Central memory CD8-positive, alpha-beta T cell (primary cell): Measurements from ENCODE around the gene CRTAP.
"Not testable (repeated sequence)": the region's sequence is repeated elsewhere in the genome, so short reads cannot be mapped to it uniquely, and the experiment has no call there.

Source experiments
- ATAC-seq: fragments of 150-1000 bp; cut with Tn5 transposase; replicated peaks from 2 replicates; pipeline ENCODE4 v1.10.0; 2022; ENCODE audit warnings: mild to moderate bottlenecking, moderate FRiP score, moderate number of reproducible peaks; ENCODE audit not compliant: poor library complexity, severe bottlenecking; ENCODE audit errors: extremely low read depth
- DNase-seq, 2 donors: peaks; one replicate each; pipeline ENCODE4 v3.0.0; 2021; ENCODE audit warnings: low spot score in 2 of 2
- H3K27ac Mint-ChIP-seq: one replicate; pipeline ENCODE4 v1.8.0; 2022; ENCODE audit warnings: low read depth, mild to moderate bottlenecking, moderate library complexity, mixed read lengths
- H3K27me3 Mint-ChIP-seq: one replicate; pipeline ENCODE4 v1.8.0; 2022; ENCODE audit warnings: mixed read lengths
- H3K36me3 Mint-ChIP-seq: one replicate; pipeline ENCODE4 v1.8.0; 2022; ENCODE audit warnings: mild to moderate bottlenecking, moderate library complexity, mixed read lengths; ENCODE audit not compliant: insufficient read depth
- H3K4me1 Mint-ChIP-seq: one replicate; pipeline ENCODE4 v1.8.0; 2022; ENCODE audit warnings: mixed read lengths
- H3K4me3 Mint-ChIP-seq: one replicate; pipeline ENCODE4 v1.8.0; 2022; ENCODE audit warnings: mild to moderate bottlenecking, moderate library complexity, mixed read lengths
- H3K9me3 Mint-ChIP-seq: one replicate; pipeline ENCODE4 v1.8.0; 2022; ENCODE audit warnings: mixed read lengths

The CRTAP gene

DNA sequence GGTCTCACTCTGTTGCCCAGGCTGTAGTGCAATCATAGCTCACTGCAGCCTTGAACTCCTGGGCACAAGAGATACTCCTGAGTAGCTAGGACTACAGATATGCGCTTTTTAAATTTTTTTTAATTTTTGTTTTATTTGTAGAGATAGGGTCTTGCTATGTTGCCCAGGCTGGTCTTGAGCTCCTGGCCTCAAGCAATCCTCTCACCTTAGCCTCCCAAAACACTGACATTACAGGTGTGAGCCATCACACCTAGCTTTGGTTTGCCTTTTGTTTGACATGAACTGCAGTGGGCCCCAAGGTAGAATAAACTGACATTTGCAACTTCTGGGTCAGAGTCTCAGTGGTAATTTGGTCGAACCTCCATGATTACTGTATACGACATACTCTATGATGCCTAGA, 9.0 kb upstream of the CRTAP start:
- H3K27me3 Mint-ChIP-seq = no peaks in the 10 kb centered on the region
- H3K4me1 Mint-ChIP-seq = no peaks in the 10 kb centered on the region
- no peaks in the 10 kb centered on the region for H3K36me3 Mint-ChIP-seq
- ATAC-seq (no peak), DNase-seq (no peak)
- no peak overlapping the region for H3K4me3 Mint-ChIP-seq
- H3K9me3 Mint-ChIP-seq = no peaks in the 10 kb centered on the region
- H3K27ac Mint-ChIP-seq = no peak overlapping the region

DNA sequence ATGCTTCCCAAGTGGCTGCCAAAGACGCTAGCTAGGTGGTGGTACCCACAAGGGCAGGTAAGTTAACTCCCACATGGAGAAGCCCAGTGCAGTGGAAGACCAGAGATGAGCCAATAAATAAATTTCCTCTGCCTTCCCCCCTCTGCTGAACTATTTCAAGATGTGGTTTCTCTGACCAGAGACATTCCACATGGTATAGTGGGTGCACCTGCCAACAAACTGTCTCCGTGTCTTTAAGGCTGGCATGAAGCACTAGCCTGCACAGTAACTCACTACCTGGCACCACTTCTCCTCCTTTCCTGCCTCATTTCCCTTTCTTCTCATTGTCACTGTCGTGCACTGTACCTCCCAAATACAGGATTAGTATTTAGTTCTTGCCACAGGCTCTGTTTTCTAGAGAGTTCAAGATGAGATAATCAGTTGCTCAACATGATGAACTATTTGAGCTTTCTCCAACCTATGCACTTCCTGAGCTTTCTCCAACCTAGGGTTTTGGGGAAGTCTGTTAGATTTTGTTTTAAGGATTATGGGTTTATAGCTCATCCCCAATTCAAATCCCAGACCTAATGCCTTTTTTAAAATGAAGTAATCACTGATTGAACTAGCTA, 8.4 kb upstream of the CRTAP start:
- no peaks in the 10 kb centered on the region for H3K36me3 Mint-ChIP-seq
- no peak overlapping the region for H3K4me3 Mint-ChIP-seq
- H3K27ac Mint-ChIP-seq = no peak overlapping the region
- no peaks in the 10 kb centered on the region for H3K4me1 Mint-ChIP-seq
- H3K27me3 Mint-ChIP-seq = no peaks in the 10 kb centered on the region
- H3K9me3 Mint-ChIP-seq = no peaks in the 10 kb centered on the region
- no peak for DNase-seq
- ATAC-seq = no peak

DNA sequence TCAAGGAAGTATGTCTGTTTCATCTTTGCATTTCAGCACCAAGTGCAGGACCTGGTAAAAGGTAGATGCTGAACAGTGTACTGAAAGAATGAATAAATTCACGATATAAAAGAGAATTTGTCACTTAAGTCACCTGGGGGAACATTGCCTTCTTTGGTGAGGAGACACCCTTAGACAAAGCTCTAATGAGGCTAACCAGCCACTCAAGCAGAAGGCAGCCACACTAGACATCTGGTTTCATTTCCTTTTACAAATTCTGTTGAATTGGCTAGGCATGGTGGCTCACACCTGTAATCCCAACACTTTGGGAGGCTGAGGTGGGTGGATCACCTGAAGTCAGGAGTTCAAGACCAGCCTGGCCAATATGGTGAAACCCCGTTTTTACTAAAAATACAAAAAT, 7.0 kb upstream of the CRTAP start:
- not testable (repeated sequence) for DNase-seq, H3K4me3 Mint-ChIP-seq, H3K27me3 Mint-ChIP-seq, H3K4me1 Mint-ChIP-seq, H3K9me3 Mint-ChIP-seq, H3K27ac Mint-ChIP-seq, ATAC-seq, H3K36me3 Mint-ChIP-seq

DNA sequence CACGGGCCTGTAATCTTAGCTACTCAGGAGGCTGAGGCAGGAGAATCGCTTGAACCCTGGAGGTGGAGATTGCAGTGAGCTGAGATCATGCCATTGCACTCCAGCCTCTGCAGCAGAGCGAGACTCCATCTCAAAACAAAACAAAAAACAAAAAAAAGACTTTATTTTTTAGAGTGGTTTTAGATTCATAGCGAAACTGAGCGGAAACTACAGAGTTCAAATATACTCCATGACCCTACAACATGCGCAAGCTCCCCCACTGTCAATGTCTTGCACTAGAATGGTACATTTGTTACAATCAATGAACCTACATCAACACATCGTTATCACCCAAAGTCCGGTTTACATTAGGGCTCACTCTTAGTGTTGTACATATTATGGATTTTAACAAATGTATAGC, 2.2 kb upstream of the CRTAP start:
- peaks cover 2% of the 10 kb centered on the region for H3K36me3 Mint-ChIP-seq
- no peaks in the 10 kb centered on the region for H3K9me3 Mint-ChIP-seq
- peaks cover 6% of the 10 kb centered on the region for H3K4me1 Mint-ChIP-seq
- H3K27me3 Mint-ChIP-seq = no peaks in the 10 kb centered on the region
- ATAC-seq (no peak), DNase-seq (no peak)
- H3K27ac Mint-ChIP-seq = no peak overlapping the region
- no peak overlapping the region for H3K4me3 Mint-ChIP-seq

DNA sequence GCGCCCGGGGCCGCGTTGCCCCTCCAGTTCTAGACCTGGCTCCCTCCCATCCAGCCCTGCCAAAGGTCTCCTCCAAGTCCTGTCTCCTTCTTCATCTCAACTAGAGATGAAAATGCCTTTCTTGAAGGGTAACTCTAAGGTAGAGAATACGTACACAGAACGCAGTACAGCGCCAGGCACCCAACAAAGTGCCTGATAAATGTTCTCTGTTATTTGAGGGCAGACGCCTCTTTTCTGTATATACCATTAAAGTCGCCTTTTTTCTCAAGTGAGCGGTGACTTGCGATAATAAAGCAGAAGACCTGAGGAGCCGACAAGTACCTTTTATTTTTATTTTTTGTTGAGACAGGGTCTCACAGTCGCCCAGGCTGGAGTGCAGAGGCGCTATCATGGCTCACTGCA, 809 bp downstream of the CRTAP start:
- Mint-ChIP-seq H3K4me1 (peaks cover 35% of the 10 kb centered on the region), H3K36me3 (peaks cover 2% of the 10 kb centered on the region), H3K27me3 (no peaks in the 10 kb centered on the region), H3K9me3 (no peaks in the 10 kb centered on the region), H3K4me3 (peak overlapping the region; percentile 86), H3K27ac (peak overlapping the region; percentile 71)
- ATAC-seq (no peak), DNase-seq (no peak)

DNA sequence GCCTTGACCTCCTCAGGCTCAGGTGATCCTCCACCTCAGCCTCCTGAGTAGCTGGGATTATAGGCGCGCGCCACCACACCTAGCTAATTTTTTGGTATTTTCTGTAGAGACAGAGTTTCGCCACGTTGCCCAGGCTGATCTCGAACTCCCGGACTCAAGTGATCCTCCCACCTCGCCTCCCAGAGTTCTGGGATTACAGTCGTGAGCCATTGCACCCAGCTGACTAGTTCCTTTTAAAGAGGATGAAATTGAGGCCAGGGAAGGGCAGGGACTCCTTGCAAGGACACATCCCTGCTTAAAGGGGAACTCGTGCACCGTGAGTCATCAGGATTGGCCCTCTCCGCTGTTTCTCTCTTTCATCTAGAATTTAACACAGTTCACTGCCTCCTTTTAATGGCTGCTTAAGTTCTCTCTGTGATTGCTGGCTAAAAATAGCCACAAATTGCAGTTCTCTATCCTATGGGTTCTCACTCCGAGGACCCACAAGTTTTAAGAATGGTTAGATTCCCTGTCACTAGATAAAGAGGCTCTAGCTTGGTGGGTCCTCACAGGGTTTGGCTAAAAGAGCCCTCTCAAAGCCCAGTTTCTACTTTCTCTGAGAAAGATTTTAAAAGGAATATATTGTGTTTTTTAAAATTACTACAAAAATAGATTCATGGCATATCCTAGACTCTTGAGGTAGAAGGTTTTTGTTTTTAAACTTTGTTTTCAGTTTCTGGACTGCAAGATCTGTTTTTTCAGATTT, 1.4 kb downstream of the CRTAP start:
- peak overlapping the region; percentile 86 for H3K4me3 Mint-ChIP-seq
- H3K27ac Mint-ChIP-seq = peak overlapping the region; percentile 71
- H3K9me3 Mint-ChIP-seq = no peaks in the 10 kb centered on the region
- H3K4me1 Mint-ChIP-seq = peaks cover 36% of the 10 kb centered on the region
- DNase-seq (no peak), ATAC-seq (no peak)
- H3K27me3 Mint-ChIP-seq = no peaks in the 10 kb centered on the region
- peaks cover 5% of the 10 kb centered on the region for H3K36me3 Mint-ChIP-seq

DNA sequence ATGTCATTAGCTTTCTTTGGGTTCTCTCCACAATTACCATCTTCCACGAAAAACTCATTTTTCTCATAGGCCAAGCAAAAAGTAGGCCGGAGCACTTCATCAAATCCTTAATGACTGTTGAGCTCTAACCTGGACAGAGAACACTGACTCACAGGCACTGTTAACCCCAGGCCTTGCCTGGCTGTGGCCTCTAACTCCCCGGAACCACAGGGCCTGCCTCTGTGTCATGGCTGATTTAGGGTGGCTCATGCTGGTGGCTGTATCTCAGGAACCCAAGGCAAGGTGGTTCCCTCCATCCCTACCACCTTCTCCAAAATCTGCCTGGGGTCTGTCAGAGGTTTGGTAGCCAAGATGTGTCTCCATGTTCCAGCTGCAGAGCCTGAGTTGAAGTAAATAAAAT, 3.6 kb downstream of the CRTAP start:
- H3K36me3 Mint-ChIP-seq = peaks cover 22% of the 10 kb centered on the region
- DNase-seq (no peak), ATAC-seq (no peak)
- H3K27me3 Mint-ChIP-seq = no peaks in the 10 kb centered on the region
- no peaks in the 10 kb centered on the region for H3K9me3 Mint-ChIP-seq
- H3K27ac Mint-ChIP-seq = peak overlapping the region; percentile 3
- peaks cover 42% of the 10 kb centered on the region for H3K4me1 Mint-ChIP-seq
- no peak overlapping the region for H3K4me3 Mint-ChIP-seq

DNA sequence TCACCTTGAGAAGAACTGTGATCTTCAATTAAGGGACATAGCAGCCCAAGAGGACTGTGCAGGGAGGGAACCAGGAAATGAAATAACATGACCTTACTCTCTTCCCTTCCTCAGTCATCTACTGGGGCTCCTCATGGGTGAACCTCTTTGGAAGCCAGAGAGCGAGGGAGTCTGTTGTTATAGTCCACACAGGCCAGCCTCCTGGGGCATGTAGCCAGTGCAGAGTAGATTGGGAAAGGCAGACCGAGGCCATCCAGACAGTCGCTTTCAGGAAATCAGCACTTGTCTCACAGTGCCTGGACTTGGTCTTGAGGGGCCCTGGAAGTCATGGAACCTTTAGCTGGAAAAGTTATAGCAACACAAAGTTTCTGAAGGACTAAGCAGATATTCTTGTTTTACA, 6.1 kb downstream of the CRTAP start:
- DNase-seq = no peak
- Mint-ChIP-seq H3K4me1 (peaks cover 38% of the 10 kb centered on the region), H3K27me3 (no peaks in the 10 kb centered on the region), H3K27ac (peak overlapping the region; percentile 29), H3K36me3 (peaks cover 26% of the 10 kb centered on the region), H3K9me3 (no peaks in the 10 kb centered on the region), H3K4me3 (no peak overlapping the region)
- no peak for ATAC-seq

DNA sequence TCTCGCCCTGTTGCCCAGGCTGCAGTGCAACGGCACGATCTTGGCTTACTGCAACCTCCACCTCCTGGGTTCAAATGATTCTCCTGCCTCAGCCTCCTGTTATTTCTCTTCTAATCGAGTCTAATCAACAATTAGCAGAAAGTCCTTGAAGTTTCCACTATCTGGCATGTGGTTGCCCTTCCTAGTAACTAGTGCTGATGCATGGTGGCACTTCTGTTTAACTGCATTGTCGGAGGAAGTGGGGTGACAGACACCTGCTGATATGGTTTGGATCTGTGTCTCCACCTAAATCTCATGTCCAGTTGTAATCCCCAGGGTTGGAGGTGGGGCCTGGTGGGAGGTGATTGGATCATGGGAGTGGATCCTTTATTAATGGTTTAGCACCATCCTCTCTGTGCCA, 9.2 kb downstream of the CRTAP start:
- H3K4me1 Mint-ChIP-seq = peaks cover 23% of the 10 kb centered on the region
- peaks cover 42% of the 10 kb centered on the region for H3K36me3 Mint-ChIP-seq
- H3K4me3 Mint-ChIP-seq = no peak overlapping the region
- no peak overlapping the region for H3K27ac Mint-ChIP-seq
- ATAC-seq (no peak), DNase-seq (no peak)
- no peaks in the 10 kb centered on the region for H3K9me3 Mint-ChIP-seq
- H3K27me3 Mint-ChIP-seq = no peaks in the 10 kb centered on the region

DNA sequence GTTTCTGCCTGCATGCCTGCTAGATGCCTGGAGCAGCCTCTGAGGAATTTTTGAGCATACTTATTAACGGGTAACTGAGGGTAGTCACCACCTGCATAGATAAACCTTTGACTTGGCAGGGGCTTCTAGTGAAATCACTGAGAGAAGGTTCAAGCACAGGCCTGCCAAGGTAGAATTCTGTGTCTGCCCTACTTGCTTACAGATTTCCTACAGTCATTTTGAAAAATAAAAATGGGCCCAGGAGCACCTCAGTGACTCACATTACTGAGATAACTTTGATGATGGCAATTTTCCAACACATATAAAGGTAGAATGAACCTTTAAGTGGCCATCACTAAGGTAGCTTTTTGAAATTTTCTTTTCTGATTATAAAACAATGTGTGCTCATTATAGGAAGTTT, 10.8 kb downstream of the CRTAP start:
- no peak overlapping the region for H3K27ac Mint-ChIP-seq
- no peak for DNase-seq
- H3K4me3 Mint-ChIP-seq = no peak overlapping the region
- H3K9me3 Mint-ChIP-seq = no peaks in the 10 kb centered on the region
- peaks cover 42% of the 10 kb centered on the region for H3K36me3 Mint-ChIP-seq
- no peaks in the 10 kb centered on the region for H3K27me3 Mint-ChIP-seq
- no peak for ATAC-seq
- peaks cover 7% of the 10 kb centered on the region for H3K4me1 Mint-ChIP-seq

DNA sequence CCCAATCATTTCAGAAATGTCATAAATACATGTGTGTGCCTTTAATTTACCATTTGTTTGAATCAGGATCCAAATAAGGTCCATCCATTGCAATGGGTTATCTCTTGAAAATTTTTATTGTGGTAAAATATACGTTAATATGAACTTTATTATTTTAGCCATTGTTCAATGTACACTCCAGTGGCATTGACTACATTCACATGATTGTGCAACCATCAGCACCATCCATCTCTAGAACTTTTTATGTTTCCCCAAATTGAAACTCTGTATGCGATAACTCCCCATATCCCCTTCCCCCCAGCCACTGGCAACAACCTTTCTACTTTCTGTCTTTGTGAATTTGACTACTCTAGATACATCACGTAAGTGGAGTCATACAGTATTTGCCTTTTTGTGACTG, 12.0 kb downstream of the CRTAP start:
- no peak overlapping the region for H3K4me3 Mint-ChIP-seq
- no peak overlapping the region for H3K27ac Mint-ChIP-seq
- DNase-seq = no peak
- H3K4me1 Mint-ChIP-seq = peaks cover 2% of the 10 kb centered on the region
- H3K36me3 Mint-ChIP-seq = peaks cover 36% of the 10 kb centered on the region
- H3K27me3 Mint-ChIP-seq = no peaks in the 10 kb centered on the region
- no peaks in the 10 kb centered on the region for H3K9me3 Mint-ChIP-seq
- ATAC-seq = no peak

DNA sequence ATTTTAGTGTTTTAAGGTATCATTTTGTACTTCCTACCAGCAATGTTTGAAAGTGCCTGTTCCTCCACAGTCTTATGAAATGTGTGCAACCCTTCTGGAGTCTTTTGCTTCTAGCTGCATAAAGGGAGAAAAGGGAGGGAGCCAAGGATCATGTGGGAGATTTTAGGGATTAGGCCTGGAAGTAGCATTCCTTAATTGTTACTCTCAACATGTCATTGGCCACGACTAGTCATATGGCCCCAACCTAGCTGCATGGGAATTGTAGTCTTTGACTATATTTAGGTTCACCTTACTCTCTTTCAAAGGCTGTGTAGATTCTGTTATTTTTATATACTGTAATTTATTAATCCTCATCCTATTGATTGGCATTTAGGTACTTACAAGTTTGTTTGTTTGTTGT, 14.9 kb downstream of the CRTAP start:
- no peaks in the 10 kb centered on the region for H3K27me3 Mint-ChIP-seq
- H3K27ac Mint-ChIP-seq = no peak overlapping the region
- no peaks in the 10 kb centered on the region for H3K9me3 Mint-ChIP-seq
- no peak overlapping the region for H3K4me3 Mint-ChIP-seq
- peaks cover 35% of the 10 kb centered on the region for H3K36me3 Mint-ChIP-seq
- ATAC-seq (no peak), DNase-seq (no peak)
- peaks cover 7% of the 10 kb centered on the region for H3K4me1 Mint-ChIP-seq

DNA sequence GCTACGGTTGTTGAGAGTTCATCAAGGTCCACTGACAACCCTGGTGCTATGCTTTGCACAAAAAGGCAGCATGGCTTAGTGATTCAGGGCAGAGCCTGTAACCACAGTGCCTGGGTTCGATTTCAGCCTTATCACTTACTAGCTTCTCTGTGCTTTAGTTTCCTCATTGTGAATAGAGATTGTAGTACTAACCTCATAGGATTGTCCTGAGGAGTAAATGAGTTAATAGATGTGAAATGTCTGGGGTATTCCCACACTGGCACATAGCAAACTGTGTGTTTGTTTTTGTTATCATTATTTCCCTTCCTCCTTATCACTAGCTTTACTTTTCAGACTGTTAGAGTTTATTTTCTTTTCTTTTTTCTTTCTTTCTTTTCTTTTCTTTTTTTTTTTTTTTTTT, 16.3 kb downstream of the CRTAP start:
- peaks cover 42% of the 10 kb centered on the region for H3K36me3 Mint-ChIP-seq
- H3K27me3 Mint-ChIP-seq = no peaks in the 10 kb centered on the region
- H3K4me1 Mint-ChIP-seq = peaks cover 7% of the 10 kb centered on the region
- no peak overlapping the region for H3K4me3 Mint-ChIP-seq
- H3K27ac Mint-ChIP-seq = no peak overlapping the region
- DNase-seq (no peak), ATAC-seq (no peak)
- no peaks in the 10 kb centered on the region for H3K9me3 Mint-ChIP-seq
